Astrocyte (in vitro differentiated cells and primary cell): ENCODE results near the gene SRSF2. TPM values are rescaled to one million over a fixed set of nuclear protein-coding genes. Genes with fewer than 3 reads are reported as not detected.
A peak's percentile ranks its signal among the peaks of the same experiment; 100 is the strongest.
"Not testable (repeated sequence)": the region's sequence is repeated elsewhere in the genome, so short reads cannot be mapped to it uniquely, and the experiment has no call there.

Experiments
- DNase-seq: peaks from one replicate; pipeline ENCODE4 v3.0.0-alpha.2; 2010; ENCODE audit warnings: low read depth
- FAIRE-seq: peaks from 2 replicates; lab custom pipeline; 2011; peaks lifted over from hg19 to GRCh38; lab: Jason Lieb, UNC
- H2AFZ ChIP-seq: 2 replicates; pipeline ENCODE4 v1.6.0; 2012; ENCODE audit warnings: low read depth, low read length, inconsistent platforms
- H3K27ac ChIP-seq: 2 replicates; pipeline ENCODE4 v1.5.1; 2011; ENCODE audit warnings: low read depth, low read length, inconsistent platforms
- H3K27me3 ChIP-seq: 2 replicates; pipeline ENCODE4 v1.6.0; 2011; ENCODE audit warnings: low read length, inconsistent platforms; ENCODE audit not compliant: insufficient read depth
- H3K36me3 ChIP-seq: 2 replicates; pipeline ENCODE4 v1.5.1; 2011; ENCODE audit warnings: low read length, inconsistent platforms; ENCODE audit not compliant: insufficient read depth
- H3K4me1 ChIP-seq: 2 replicates; pipeline ENCODE4 v1.5.1; 2011; ENCODE audit warnings: low read length, inconsistent platforms; ENCODE audit not compliant: insufficient read depth
- H3K4me2 ChIP-seq: 2 replicates; pipeline ENCODE4 v1.6.0; 2012; ENCODE audit warnings: low read length, inconsistent platforms
- H3K4me3 ChIP-seq: 2 replicates; pipeline ENCODE4 v1.5.1; 2011; ENCODE audit warnings: low read depth, mild to moderate bottlenecking, low read length, inconsistent platforms; ENCODE audit not compliant: insufficient read depth
- H3K79me2 ChIP-seq: 2 replicates; pipeline ENCODE4 v1.6.0; 2012; ENCODE audit warnings: mild to moderate bottlenecking, low read length, inconsistent platforms; ENCODE audit not compliant: insufficient read depth
- H3K9ac ChIP-seq: 2 replicates; pipeline ENCODE4 v1.6.0; 2012; ENCODE audit warnings: mild to moderate bottlenecking, low read length, inconsistent platforms
- H3K9me3 ChIP-seq: 2 replicates; pipeline ENCODE4 v1.5.1; 2012; ENCODE audit warnings: low read depth, mild to moderate bottlenecking, low read length, inconsistent platforms; ENCODE audit not compliant: insufficient read depth
- H4K20me1 ChIP-seq: 2 replicates; pipeline ENCODE4 v1.6.0; 2012; ENCODE audit warnings: low read length, inconsistent platforms; ENCODE audit not compliant: insufficient read depth
- H3K27ac Mint-ChIP-seq: one replicate; pipeline ENCODE4 v1.8.0; 2021; ENCODE audit warnings: mild to moderate bottlenecking, mixed read lengths; ENCODE audit not compliant: unreplicated experiment
- H3K27me3 Mint-ChIP-seq: one replicate; pipeline ENCODE4 v1.8.0; 2021; ENCODE audit warnings: low read depth, mixed read lengths; ENCODE audit not compliant: unreplicated experiment
- H3K36me3 Mint-ChIP-seq: one replicate; pipeline ENCODE4 v1.8.0; 2021; ENCODE audit warnings: low read depth, mixed read lengths; ENCODE audit not compliant: unreplicated experiment
- H3K4me1 Mint-ChIP-seq: one replicate; pipeline ENCODE4 v1.8.0; 2021; ENCODE audit warnings: low read depth, mixed read lengths; ENCODE audit not compliant: unreplicated experiment
- H3K4me3 Mint-ChIP-seq: one replicate; pipeline ENCODE4 v1.8.0; 2021; ENCODE audit warnings: mild to moderate bottlenecking, moderate library complexity, mixed read lengths; ENCODE audit not compliant: unreplicated experiment
- H3K9me3 Mint-ChIP-seq: one replicate; pipeline ENCODE4 v1.8.0; 2021; ENCODE audit warnings: mild to moderate bottlenecking, mixed read lengths; ENCODE audit not compliant: unreplicated experiment
- EZH2 ChIP-seq: IDR thresholded peaks from 2 replicates; pipeline ENCODE4 v1.6.1; 2012; ENCODE audit warnings: mild to moderate bottlenecking, low read length, inconsistent platforms; ENCODE audit not compliant: insufficient read depth
- total RNA-seq: library from RNA; stranded (reverse); gene quantifications from 2 replicates; pipeline ENCODE4 v1.2.1, GENCODE V29; 2021
- TF ChIP-seq, protein P1 (sequence below): IDR thresholded peaks from 2 replicates; pipeline ENCODE4 v1.5.1; 2011; ENCODE audit warnings: low read depth, mild to moderate bottlenecking, inconsistent platforms, low read length, moderate library complexity; ENCODE audit not compliant: insufficient read depth

Gene SRSF2
- total RNA-seq, 1 donor from 2014 or later: 176 TPM

DNA sequence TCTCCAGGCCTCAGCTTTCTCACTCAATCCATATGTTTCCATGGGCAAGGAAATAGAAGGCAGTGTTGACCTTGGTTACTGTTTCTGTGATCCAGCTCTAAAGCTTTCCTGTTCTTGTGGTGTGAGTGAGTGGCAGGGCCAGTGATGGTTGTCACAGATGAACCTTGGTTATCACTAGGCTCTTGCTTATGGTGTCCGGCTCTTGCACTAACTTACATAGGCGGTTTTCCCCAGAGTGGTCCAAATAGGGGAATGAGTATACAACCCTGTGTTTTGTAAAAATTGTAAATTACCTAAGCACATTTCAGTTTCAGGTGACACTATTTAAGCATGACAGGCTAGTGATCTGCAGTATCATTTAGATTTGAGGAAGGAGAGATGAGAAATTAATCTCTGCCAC lies 7.6 kb upstream of the SRSF2 start:
- H3K36me3 Mint-ChIP-seq: peaks cover 34% of the 10 kb centered on the region

DNA sequence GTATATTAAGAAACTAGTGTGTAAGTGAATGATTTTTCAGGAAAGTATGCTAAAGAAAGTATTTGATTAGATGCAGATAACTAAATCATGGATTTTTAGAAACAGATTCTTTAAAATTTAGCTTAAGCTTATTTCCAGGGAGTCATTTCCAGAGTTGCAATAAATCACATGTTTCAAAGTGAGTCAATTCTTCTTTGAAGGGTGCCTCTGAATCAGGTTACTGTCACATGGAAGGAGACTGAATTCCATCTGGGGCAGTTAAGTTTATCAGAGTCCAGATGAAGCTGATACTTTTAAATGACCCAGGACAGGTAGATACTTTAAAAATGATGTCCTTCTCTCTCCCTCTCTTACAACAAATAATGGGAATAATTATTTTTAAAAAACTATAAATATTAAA lies 5.8 kb upstream of the SRSF2 start:
- Histone ChIP-seq H3K9ac (no peak overlapping the region), H3K79me2 (peaks cover 21% of the 10 kb centered on the region), H3K27ac (no peak overlapping the region), H3K4me3 (no peak overlapping the region), H3K9me3 (no peaks in the 10 kb centered on the region), H4K20me1 (no peaks in the 10 kb centered on the region), H3K36me3 (peaks cover 12% of the 10 kb centered on the region), H3K4me2 (no peak overlapping the region), H3K4me1 (peaks cover 7% of the 10 kb centered on the region), H2AFZ (no peak overlapping the region), H3K27me3 (no peaks in the 10 kb centered on the region)
- no peak for DNase-seq
- Mint-ChIP-seq H3K4me3 (no peak overlapping the region), H3K36me3 (peaks cover 29% of the 10 kb centered on the region), H3K27ac (no peak overlapping the region), H3K9me3 (peaks cover 7% of the 10 kb centered on the region), H3K27me3 (no peaks in the 10 kb centered on the region), H3K4me1 (peaks cover 5% of the 10 kb centered on the region)
- TF ChIP-seq EZH2: no peak
- TF ChIP-seq, protein P1, sequence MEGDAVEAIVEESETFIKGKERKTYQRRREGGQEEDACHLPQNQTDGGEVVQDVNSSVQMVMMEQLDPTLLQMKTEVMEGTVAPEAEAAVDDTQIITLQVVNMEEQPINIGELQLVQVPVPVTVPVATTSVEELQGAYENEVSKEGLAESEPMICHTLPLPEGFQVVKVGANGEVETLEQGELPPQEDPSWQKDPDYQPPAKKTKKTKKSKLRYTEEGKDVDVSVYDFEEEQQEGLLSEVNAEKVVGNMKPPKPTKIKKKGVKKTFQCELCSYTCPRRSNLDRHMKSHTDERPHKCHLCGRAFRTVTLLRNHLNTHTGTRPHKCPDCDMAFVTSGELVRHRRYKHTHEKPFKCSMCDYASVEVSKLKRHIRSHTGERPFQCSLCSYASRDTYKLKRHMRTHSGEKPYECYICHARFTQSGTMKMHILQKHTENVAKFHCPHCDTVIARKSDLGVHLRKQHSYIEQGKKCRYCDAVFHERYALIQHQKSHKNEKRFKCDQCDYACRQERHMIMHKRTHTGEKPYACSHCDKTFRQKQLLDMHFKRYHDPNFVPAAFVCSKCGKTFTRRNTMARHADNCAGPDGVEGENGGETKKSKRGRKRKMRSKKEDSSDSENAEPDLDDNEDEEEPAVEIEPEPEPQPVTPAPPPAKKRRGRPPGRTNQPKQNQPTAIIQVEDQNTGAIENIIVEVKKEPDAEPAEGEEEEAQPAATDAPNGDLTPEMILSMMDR: no peak
- FAIRE-seq: no peak

More for the DNA sequence above, 7.6 kb upstream of the SRSF2 start:
- no peak overlapping the region for H3K9ac ChIP-seq
- H3K27me3 ChIP-seq: no peaks in the 10 kb centered on the region
- no peaks in the 10 kb centered on the region for H3K9me3 ChIP-seq
- Mint-ChIP-seq H3K4me1 (no peaks in the 10 kb centered on the region), H3K27me3 (no peaks in the 10 kb centered on the region), H3K9me3 (peaks cover 7% of the 10 kb centered on the region), H3K4me3 (no peak overlapping the region), H3K27ac (no peak overlapping the region)
- H4K20me1 ChIP-seq: no peaks in the 10 kb centered on the region
- H3K36me3 ChIP-seq: peaks cover 12% of the 10 kb centered on the region
- H3K4me2 ChIP-seq: no peak overlapping the region
- H3K79me2 ChIP-seq: peaks cover 5% of the 10 kb centered on the region
- FAIRE-seq (no peak), DNase-seq (no peak)
- no peak overlapping the region for H3K27ac ChIP-seq
- H3K4me1 ChIP-seq: no peaks in the 10 kb centered on the region
- no peak overlapping the region for H3K4me3 ChIP-seq
- TF ChIP-seq, protein P1: no peak
- no peak for TF ChIP-seq EZH2
- no peak overlapping the region for H2AFZ ChIP-seq

DNA sequence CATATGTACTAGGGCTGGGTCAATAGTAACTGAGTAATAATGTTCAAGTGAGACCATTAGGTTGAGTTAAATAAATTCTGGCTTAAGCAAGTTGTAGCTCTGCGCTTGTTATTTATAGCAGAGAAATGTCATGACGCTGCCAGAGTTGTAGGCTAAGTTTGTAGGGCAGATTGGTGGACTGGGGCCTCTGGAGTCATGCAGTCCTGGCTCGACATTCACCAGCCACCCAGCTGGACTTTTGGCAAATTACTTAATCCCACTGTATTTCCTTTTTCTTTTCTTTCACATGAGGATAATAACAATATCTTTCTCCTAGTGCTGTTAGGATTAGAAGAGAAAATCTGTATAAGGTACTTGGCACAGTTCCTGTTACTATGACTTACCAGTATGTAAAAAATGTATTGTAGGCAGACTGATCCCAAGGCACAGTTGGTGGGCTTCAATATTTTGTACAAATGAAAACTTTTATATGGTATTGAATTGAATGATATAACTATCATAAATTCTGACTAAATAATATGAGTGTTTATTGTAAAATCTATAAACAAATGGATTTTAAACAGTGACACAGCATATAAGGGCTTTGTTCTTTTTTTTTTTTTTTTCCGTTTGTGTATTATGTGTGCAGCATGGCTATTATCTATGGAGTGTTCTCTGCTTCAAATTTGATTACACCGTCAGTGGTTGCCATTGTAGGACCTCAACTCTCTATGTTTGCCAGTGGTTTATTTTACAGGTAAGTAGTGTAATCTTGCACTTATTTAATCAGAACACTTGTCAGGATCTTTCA lies 3.4 kb upstream of the SRSF2 start:
- Mint-ChIP-seq H3K27ac (no peak overlapping the region), H3K27me3 (no peaks in the 10 kb centered on the region), H3K4me1 (peaks cover 5% of the 10 kb centered on the region), H3K36me3 (peaks cover 19% of the 10 kb centered on the region), H3K4me3 (peak overlapping the region; percentile 4), H3K9me3 (no peaks in the 10 kb centered on the region)
- peaks cover 18% of the 10 kb centered on the region for H3K36me3 ChIP-seq
- no peaks in the 10 kb centered on the region for H3K9me3 ChIP-seq
- H3K27me3 ChIP-seq: no peaks in the 10 kb centered on the region
- peaks cover 8% of the 10 kb centered on the region for H4K20me1 ChIP-seq
- no peak overlapping the region for H2AFZ ChIP-seq
- H3K4me3 ChIP-seq: no peak overlapping the region
- peaks cover 7% of the 10 kb centered on the region for H3K4me1 ChIP-seq
- TF ChIP-seq, protein P1: no peak
- TF ChIP-seq EZH2: no peak
- H3K9ac ChIP-seq: no peak overlapping the region
- H3K79me2 ChIP-seq: peaks cover 38% of the 10 kb centered on the region
- FAIRE-seq (no peak), DNase-seq (no peak)
- H3K27ac ChIP-seq: no peak overlapping the region
- H3K4me2 ChIP-seq: no peak overlapping the region

DNA sequence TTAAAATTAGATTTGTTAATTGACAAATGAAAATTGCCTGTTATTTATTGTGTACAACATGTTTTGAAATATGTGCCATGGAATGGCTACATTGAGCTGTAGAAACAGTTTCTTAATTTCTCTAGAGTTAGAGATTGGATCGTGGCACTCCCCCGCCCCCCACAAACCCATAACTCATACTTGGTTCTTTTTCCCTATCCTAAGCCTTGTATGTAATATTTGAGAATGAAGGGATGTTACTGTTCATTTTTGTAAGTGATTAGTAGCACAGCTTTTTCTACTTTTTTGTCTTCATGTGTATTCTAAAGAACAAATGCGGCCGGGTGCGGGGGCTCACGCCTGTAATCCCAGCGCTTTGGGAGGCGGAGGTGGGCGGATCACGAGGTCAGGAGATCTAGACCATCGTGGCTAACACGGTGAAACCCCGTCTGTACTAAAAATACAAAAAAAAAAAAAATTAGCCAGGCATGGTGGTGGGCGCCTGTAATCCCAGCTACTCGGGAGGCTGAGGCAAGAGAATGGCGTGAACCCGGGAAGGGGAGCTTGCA lies 2.5 kb upstream of the SRSF2 start:
- not testable (repeated sequence) for H3K27me3 ChIP-seq, H3K9me3 Mint-ChIP-seq, H3K4me3 ChIP-seq, H3K4me3 Mint-ChIP-seq, H3K27me3 Mint-ChIP-seq, H3K27ac Mint-ChIP-seq, H3K9ac ChIP-seq, H2AFZ ChIP-seq, H3K27ac ChIP-seq, FAIRE-seq, H3K9me3 ChIP-seq, H3K4me1 Mint-ChIP-seq, DNase-seq
- Histone ChIP-seq H3K4me2 (peak overlapping the region; percentile 90), H4K20me1 (peaks cover 17% of the 10 kb centered on the region), H3K36me3 (peaks cover 21% of the 10 kb centered on the region), H3K4me1 (peaks cover 13% of the 10 kb centered on the region), H3K79me2 (peaks cover 47% of the 10 kb centered on the region)
- H3K36me3 Mint-ChIP-seq: peaks cover 16% of the 10 kb centered on the region
